NCI-H446 (cell line): ENCODE measurements around the gene DDX51.
"Not testable (repeated sequence)": the region's sequence is repeated elsewhere in the genome, so short reads cannot be mapped to it uniquely, and the experiment has no call there.

ENCODE experiments used
- DNase-seq, 2 experiments: peaks; one replicate each; lab custom pipeline; 2025; lab: John Stamatoyannopoulos, UW

DDX51 gene

GRCh38 chr12:132114667-132115066, 29.5 kb downstream of the DDX51 start:
- no peak for DNase-seq

- DNase-seq = no peak
Observed at GRCh38 chr12:132111654-132112304, 32.3 kb downstream of the DDX51 start.

DNA sequence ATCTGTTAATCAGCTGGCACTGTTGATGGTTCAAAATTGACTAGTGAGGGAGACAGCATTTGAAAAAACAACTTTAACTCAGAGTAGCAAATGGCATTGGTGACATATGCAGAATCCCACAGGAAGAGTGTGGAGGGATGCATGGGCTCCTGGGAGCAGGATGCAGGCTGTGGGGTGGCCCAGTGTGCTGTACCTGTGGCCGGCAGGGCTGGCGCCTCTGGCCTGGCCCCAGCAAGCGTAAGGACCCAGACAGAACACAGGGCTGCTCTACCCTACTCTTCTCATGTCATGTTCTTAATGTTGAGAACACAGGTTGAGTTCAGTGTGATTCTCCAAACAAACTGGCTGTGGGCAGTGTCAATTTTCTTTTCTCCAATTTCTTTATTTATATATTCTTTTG, 33.4 kb downstream of the DDX51 start:
- DNase-seq = no peak

DNA sequence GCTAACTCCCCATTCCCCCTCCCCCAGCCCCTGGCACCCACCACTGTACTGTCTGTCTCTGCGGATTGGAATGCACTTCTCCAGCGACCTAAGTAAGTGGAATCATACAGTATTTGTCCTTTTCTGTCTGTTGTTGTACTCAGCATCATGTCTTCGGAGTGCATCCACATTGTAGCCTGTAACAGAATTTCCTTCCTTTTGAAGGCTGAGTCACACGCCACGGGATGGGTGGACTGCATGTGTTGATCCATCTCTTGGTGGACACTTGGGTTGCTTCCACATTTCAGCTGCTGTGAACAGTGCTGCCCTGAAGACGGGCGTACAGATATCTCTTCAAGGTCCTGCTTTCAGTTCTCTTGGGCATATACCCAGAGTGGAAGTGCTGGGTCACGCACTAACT, 34.4 kb downstream of the DDX51 start:
- no peak for DNase-seq

- DNase-seq = no peak
Observed at GRCh38 chr12:132108211-132108832, 35.8 kb downstream of the DDX51 start.

DNA sequence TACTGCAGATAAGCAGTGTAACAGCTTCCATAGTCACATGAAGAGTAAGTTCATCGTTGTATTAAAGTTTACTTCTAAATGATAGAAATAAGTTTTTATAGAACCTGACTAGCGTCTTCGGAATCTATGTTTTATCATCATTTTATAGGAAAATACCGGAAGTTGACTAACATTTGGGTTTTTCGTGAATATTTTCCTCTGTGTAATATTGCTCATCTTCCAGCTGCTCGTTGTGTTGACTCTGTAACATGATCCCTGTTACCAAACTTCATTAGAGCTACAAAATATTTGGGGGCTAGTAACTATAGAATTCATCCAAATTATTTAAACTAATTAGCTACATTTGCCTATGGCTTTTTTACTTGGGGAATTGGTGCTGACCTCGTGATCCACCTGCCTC, 37.2 kb downstream of the DDX51 start:
- no peak for DNase-seq

- DNase-seq = no peak
Observed at GRCh38 chr12:132105467-132105866, 38.7 kb downstream of the DDX51 start.

DNA sequence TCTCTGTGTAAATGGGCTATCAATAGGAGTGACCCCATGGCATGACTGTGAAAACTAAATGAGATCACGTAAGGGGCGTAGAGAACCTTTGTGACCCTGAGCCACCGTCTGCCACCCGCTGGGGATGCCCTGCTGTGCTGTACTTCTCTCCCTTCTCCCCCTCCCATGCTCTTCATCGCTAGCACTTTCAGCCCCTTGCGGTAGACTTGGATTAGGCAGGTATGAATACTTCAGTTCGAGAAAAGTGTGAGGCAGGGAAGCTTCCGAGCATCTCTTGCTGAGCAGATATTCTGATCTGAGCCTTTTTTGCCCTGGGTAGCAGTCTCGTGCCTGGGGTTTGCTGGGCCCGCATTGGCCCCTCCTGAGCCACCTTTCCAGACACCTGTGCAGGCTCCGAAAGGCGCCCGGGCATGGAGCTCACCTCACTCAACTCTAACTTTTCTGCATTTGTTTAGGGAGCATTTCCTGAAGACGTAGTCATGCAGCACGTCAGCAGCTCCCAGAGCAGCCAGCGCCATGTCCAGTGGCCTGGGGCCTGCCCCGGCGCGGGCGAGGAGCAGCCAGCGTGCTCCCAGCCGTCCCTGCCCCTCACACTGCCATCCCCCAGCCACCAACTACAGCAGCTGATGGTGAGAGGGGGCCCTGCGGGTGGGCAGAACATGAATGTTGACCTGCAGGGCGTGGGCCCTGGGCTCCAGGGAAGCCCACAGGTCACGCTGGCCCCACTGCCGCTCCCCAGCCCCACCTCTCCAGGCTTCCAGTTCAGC, 40.4 kb downstream of the DDX51 start:
- no peak for DNase-seq

DNA sequence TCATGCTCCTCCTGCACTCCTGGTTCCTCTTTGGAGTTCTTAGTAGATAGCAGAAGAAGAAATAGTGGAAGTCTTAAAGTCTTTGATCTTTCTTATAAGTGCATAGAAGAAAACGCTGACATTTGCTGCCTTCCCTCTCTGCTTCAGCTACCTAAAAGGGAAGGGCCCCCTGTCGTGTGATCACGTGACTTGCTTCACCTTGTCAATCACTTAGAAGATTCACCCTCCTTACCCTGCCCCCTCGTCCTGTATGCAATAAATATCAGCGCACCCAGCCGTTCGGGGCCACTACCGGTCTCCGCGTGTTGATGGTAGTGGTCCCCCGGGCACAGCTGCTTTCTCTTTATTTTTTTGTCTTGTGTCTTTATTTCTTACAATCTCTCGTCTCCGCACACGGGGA, 41.0 kb downstream of the DDX51 start:
- not testable (repeated sequence) for DNase-seq

GRCh38 chr12:132102297-132102696, 41.8 kb downstream of the DDX51 start:
- DNase-seq = no peak

DNA sequence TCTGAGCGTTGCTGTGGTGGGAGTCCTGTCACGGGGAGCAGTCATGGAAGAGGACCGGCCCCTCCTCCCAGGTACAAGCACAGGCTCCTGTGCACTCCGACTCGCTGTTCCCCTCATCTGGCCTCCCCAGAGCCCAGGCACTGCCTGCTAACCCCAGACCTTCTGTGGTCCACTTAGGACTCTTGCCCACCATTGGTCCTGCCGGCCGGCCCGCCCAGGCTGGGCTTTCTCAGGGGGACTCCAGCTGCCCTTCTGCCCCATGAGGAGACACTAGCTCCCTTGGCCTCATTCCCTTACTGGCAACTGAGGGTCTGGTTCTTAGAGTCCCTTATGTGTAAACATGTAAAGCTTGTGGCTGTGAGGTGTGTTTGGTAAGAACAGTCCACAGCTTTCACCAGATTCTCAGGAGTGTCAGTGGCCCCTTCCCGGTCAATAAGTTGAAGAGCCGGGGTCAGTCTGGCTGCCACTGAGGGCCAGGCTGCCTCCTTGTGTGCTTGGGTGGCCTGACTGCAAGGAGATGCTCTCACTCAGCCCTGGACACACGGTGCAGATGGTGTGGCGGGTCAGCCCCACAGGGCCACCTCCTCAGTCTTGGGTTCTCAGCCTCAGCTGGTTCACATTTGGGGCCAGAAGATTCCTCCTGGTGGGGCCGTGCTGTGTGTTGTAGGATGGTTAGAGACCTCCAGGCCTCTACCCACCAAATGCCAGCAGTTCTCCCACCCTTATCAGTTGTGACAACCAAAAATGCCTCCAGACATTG, 43.6 kb downstream of the DDX51 start:
- no peak for DNase-seq

DNA sequence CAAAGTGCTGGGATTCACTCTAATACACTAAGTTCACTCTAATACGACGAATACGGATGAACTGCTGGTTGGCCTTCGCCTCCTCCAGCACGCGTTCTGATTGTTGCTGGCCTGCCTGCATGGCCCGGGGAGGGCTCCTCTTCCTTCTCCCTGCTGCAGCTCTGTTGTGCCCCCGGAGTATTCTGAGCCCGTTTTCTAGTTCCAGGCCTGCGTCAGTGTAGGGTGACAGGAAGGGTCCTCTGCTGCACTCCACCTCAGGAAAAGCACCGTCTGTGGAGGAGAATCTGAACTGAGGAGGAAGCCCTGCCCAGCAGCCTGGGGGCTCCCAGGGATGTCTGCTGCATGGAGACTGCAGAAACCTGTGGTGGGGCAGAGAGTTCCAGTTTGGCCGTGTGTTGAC, 44.4 kb downstream of the DDX51 start:
- DNase-seq = no peak

- no peak for DNase-seq
Observed at GRCh38 chr12:132095520-132096409, 48.4 kb downstream of the DDX51 start.

DNA sequence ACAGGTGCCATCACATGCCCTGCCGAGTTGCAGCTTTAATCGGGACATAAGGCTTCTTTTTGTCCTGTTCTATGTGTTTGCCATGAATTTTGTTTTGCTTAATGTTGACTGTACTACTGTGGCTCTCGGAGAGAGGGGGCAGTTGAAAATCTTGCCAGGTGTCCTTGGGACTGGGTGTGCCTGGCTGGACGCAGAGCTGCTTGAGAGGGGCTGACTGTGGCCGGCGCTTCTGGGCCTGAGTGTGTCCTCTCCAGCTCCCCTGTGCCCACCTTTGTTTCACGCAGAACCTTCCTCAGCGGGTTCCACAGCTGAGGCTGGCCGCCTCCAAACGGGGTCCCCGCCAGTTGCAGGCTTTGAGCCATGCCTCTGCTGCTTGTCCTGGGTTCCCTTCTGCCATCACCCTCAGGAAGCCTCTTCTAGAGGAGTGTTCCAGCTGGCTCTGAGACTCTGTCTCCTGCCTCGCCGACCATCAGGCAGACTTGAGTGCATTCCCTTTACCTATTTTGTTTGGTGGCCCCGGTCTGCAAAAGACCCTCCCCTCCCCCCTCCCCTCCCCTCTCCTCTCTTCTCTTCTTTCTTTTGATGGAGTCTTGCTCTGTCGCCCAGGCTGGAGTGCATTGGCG, 49.7 kb downstream of the DDX51 start:
- no peak for DNase-seq

DNA sequence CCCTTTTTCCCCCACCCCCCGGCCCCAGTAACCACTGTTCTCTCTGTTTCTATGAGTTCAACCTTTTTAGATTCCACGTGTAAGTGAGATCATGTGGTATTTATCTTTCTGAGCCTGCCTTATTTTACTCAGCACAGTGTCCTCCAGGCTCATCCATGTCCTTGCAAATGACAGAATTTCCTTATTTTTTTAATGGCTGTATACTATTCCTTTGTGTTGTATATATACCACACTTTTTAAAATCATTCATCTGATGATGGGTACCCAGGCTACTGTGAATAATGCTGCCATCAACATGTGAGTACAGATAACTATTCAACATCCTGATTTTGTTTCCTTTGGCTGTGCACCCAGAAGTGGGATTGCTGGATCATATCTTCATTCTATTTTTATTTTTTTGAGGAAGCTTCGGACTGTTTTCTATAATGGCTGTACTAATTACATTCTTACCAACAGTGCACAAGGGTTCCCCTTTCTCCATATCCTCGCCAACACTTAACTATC, 54.7 kb downstream of the DDX51 start:
- no peak for DNase-seq
